ENCODE measurements around the gene PLA2G6.
"Not testable (repeated sequence)": the region's sequence is repeated elsewhere in the genome, so short reads cannot be mapped to it uniquely, and the experiment has no call there.

Gene PLA2G6

GRCh38 chr22:38187413-38188212 lies 6.0 kb upstream of the PLA2G6 start:
- DNase-seq, result no peak

- DNase-seq, result no peak
Measured at GRCh38 chr22:38186429-38186828, 4.8 kb upstream of the PLA2G6 start.

DNA sequence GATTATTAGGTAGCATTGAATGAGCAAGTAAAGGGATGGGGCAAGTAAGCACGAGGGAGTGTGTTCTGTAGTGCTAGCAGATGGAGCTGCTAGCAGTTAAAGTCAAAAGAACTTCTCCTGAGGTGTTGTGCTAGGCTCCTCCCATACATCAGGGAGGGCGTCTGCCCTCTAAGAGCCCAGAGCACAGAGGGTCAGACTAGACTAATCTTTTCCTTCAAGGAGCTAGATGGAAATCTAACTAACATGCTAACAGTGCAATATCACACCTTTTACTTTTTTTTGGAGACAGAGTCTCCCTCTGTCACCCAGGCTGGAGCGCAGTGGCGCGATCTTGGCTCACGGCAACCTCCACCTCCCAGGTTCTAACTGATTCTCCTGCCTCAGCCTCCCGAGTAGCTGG lies 3.2 kb upstream of the PLA2G6 start:
- DNase-seq, result no peak

- DNase-seq, result no peak
Measured at GRCh38 chr22:38180841-38181452, 683 bp downstream of the PLA2G6 start.

- not testable (repeated sequence) for DNase-seq
Measured at GRCh38 chr22:38178605-38178937, 3.1 kb downstream of the PLA2G6 start.

DNA sequence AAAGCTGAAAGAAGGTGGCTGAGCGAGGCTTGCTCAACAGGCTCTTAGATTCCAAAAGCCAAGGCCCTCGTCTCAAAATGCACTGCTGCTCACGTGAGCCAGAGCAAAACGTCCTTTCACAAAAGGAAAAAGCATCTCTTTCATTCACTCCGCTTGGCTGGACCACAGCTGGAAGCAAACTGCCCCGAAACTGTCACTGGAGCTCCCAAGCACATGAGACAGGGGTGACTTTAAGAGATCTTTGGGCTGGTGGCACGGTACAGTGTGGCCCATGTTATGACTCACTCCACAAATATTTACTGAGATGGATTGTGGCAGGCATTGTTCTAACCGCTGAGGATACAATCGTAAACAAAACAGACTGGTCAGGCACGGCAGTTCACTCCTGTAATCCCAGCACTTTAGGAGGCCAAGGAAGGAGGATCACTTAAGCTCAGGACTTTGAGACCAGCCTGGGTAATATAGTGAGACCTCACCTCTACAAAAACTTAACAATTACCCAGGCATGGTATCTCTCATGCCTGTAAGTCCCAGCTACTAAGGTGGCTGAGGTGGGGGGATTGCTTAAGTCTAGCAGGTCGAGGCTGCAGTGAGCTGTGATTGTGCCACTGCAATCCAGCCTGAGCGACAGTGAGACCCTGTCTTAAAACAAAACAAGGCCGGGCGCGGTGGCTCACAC lies 3.6 kb downstream of the PLA2G6 start:
- DNase-seq, result no peak

GRCh38 chr22:38177571-38177925 lies 4.1 kb downstream of the PLA2G6 start:
- DNase-seq, result not testable (repeated sequence)

- no peak for DNase-seq
Measured at GRCh38 chr22:38177044-38177443, 4.6 kb downstream of the PLA2G6 start.

GRCh38 chr22:38176170-38176741 lies 5.4 kb downstream of the PLA2G6 start:
- DNase-seq, result peak in 1 of 4 experiments; percentile 38

DNA sequence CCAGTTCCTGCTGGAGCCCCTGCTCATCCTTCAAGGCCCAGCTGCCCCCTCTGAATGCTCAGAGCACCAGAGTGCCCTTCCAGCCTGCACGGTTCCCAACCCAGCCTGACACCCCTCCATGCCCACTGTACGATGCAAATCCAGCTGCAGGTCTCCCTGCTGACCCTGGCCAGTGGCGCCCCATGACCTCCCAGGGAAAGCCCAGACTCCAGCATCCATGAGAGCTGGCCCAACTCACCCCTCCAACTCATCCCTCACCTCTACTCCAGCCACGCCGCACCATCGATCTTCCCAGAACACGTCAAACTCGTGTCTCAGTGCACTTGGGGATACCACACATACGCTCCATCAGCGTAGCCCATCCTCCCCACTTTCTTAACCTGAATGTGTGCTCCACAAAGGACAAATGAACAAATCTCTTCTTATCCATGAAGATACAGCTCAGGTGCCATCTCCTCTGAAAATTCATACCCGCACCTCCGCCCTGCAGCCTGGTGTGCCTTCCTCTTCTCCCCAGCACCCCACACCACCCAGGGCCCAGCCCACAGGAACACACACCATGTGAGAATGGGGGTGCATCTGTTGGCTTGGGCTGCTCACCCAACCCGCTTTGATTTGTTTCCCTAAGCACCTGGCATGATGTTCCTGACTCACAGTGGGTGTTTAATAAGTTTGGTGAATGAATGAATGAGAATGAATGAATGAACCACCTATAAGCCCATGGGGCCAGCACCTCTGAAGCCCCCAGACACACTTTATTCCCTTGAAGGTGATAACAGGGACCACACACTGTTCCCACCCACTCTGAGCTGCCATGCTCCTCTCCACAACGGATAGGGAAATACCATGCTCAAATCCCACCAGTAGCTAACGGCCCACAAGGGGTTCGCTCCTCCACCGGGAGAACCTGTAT lies 6.2 kb downstream of the PLA2G6 start:
- DNase-seq, result no peak

- DNase-seq, result no peak
Measured at GRCh38 chr22:38174626-38175025, 7.0 kb downstream of the PLA2G6 start.

GRCh38 chr22:38173641-38173906 lies 8.1 kb downstream of the PLA2G6 start:
- DNase-seq, result no peak

GRCh38 chr22:38172832-38173640 lies 8.6 kb downstream of the PLA2G6 start:
- DNase-seq, result no peak

GRCh38 chr22:38171927-38172831 lies 9.5 kb downstream of the PLA2G6 start:
- DNase-seq, result no peak

DNA sequence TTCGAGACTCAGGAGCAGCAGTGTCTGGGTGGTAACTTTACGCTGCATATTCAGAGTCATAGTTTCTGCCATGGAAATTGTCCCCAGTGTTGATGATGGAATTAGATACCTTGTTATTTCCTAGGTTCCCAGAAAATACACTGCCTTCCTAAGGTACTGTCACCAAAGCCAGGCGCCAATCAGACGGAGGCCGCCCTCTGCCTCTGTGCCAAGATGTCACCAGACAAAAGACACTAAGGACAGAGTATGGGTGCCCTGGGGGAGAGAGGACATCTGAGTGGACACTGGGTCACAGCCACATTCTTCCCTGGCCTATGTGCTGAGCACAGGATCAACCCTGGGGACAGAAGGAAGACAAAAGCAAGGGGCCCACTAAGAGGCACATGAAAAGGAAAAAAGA lies 11.2 kb downstream of the PLA2G6 start:
- no peak for DNase-seq

GRCh38 chr22:38169116-38169515 lies 12.5 kb downstream of the PLA2G6 start:
- DNase-seq, result no peak

DNA sequence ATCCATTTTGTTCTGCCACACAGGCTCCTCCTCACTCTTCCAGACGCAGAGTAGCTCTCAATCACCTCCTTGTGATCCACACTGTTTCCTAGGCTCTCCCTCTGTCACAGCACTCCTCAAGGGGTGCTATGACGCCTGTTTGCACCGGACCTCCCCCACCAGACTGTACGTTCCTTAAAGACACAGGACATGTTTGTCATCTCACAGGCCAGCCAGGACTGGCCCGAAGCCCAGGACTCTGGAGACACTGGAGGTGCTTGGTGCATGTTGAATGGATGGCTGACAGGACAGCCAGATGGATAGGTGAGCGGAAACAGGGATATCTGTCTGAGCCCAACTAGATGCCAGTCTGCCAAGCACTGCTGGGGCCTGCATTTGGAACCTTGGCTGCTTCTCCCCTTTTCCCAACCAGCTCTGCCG lies 13.6 kb downstream of the PLA2G6 start:
- DNase-seq, result no peak

DNA sequence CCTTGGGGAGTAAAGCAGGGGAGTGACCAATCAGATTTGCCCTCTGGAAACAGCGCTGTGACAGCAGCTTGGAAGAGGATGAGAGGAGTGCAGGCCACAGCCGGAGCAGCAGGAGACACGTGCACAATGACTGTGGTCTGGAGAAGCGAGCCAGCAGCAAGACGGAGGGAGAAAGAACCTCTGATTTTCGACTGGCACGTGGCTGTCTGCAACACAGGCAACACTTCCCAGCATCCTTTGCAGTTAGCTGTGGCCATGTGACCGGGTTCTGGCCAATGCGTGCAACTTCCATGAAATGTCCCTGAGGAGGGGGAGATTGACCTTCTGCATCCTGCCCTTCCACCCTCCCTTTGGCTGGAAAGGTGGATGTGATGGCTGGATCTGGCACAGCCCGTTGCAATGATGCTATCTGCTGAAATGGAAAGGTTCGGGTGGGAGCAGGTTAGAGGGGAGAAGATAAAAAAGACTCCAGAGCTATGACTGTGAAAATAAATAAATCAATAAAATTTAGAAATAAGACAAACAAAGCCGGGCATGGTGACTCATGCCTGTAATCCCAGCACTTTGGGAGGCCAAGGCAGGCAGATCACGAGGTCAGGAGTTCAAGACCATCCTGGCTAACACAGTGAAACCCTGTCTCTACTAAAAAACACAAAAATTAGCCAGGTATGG lies 15.6 kb downstream of the PLA2G6 start:
- DNase-seq, result no peak

GRCh38 chr22:38164551-38164918 lies 17.1 kb downstream of the PLA2G6 start:
- DNase-seq, result no peak

- no peak for DNase-seq
Measured at GRCh38 chr22:38163844-38164550, 17.6 kb downstream of the PLA2G6 start.
